ENCODE data around the gene SORT1. TPM values are rescaled to one million over a fixed set of nuclear protein-coding genes. Genes with fewer than 3 reads are reported as not detected.

The SORT1 gene
- total and polyA plus RNA-seq, 2 of the 13 experiments (the other 11 are each of a cell fraction or from before 2014, with no cell fraction given): 32.4 to 93.0 TPM

GRCh38 chr1:109274533-109275476, 122.9 kb downstream of the SORT1 start (continued):
- TF ChIP-seq CSRNP2 (CRISPR knock-in tag; conservative IDR thresholded peaks at IDR 0.05; ENCODE audit: low read depth): no peak
- TF ChIP-seq JDP2 (CRISPR knock-in tag; IDR thresholded peaks at IDR 0.05; ENCODE audit: borderline replicate concordance): no peak
- TF ChIP-seq THAP7 (CRISPR knock-in tag; IDR thresholded peaks at IDR 0.05): no peak
- TF ChIP-seq NR0B2 (CRISPR knock-in tag; IDR thresholded peaks at IDR 0.05): no peak; the same call in 1 of the 2 replicates
- no peak for TF ChIP-seq GTF2F1 (IDR thresholded peaks at IDR 0.05; ENCODE audit: low read length)
- no peak for TF ChIP-seq DMTF1 (CRISPR knock-in tag; IDR thresholded peaks at IDR 0.05)
- TF ChIP-seq ZNF629 (CRISPR knock-in tag; conservative IDR thresholded peaks at IDR 0.05): no peak
- TF ChIP-seq HES4 (CRISPR knock-in tag; IDR thresholded peaks at IDR 0.05; ENCODE audit: borderline replicate concordance): no peak
- TF ChIP-seq AFF4 (CRISPR knock-in tag; IDR thresholded peaks at IDR 0.05): no peak
- no peak for TF ChIP-seq ZFP82 (CRISPR knock-in tag; IDR thresholded peaks at IDR 0.05; ENCODE audit: borderline replicate concordance)
- 0 out of 2 replicates have a peak, but pooled peaks have one; percentile 91 for TF ChIP-seq ZNF557 (CRISPR knock-in tag; IDR thresholded peaks at IDR 0.05)
- TF ChIP-seq ZNF674 (CRISPR knock-in tag; IDR thresholded peaks at IDR 0.05; ENCODE audit: low read depth): 0 out of 2 replicates have a peak, but pooled peaks have one; percentile 67
- TF ChIP-seq ZNF605 (CRISPR knock-in tag; IDR thresholded peaks at IDR 0.05): peak; percentile 26; the same call in 1 of the 2 replicates
- TF ChIP-seq KLF9 (CRISPR knock-in tag; IDR thresholded peaks at IDR 0.05; ENCODE audit: low read depth): 0 out of 2 replicates have a peak, but pooled peaks have one; percentile 39
- no peak for TF ChIP-seq ARHGAP35 (CRISPR knock-in tag; IDR thresholded peaks at IDR 0.05; ENCODE audit: borderline replicate concordance)
- no peak for TF ChIP-seq ZNF20 (CRISPR knock-in tag; IDR thresholded peaks at IDR 0.05)
- TF ChIP-seq ZC3H13 (CRISPR knock-in tag; IDR thresholded peaks at IDR 0.05): no peak; the same call in 1 of the 2 replicates
- no peak for TF ChIP-seq RELA (CRISPR knock-in tag; IDR thresholded peaks at IDR 0.05)
- TF ChIP-seq NAIF1 (CRISPR knock-in tag; IDR thresholded peaks at IDR 0.05; ENCODE audit: borderline replicate concordance): no peak
